Astrocyte (in vitro differentiated cells and primary cell): ENCODE measurements around the gene CDK16.

Experiments used
- CTCF ChIP-seq: IDR thresholded peaks from 2 replicates; pipeline ENCODE4 v1.5.1; 2011; ENCODE audit warnings: low read depth, mild to moderate bottlenecking, inconsistent platforms, low read length, moderate library complexity; ENCODE audit not compliant: insufficient read depth
- EZH2 ChIP-seq: IDR thresholded peaks from 2 replicates; pipeline ENCODE4 v1.6.1; 2012; ENCODE audit warnings: mild to moderate bottlenecking, low read length, inconsistent platforms; ENCODE audit not compliant: insufficient read depth

GRCh38 chrX:47232197-47232802 is 13.8 kb downstream of the CDK16 start:
- TF ChIP-seq CTCF: no peak
- no peak for TF ChIP-seq EZH2
